ENCODE data around the gene ACTR3. TPM values are rescaled to one million over a fixed set of nuclear protein-coding genes. Genes with fewer than 3 reads are reported as not detected.

ACTR3 gene
- total and polyA plus RNA-seq, 4 donors = 35.5 to 260 (median 184) TPM

DNA sequence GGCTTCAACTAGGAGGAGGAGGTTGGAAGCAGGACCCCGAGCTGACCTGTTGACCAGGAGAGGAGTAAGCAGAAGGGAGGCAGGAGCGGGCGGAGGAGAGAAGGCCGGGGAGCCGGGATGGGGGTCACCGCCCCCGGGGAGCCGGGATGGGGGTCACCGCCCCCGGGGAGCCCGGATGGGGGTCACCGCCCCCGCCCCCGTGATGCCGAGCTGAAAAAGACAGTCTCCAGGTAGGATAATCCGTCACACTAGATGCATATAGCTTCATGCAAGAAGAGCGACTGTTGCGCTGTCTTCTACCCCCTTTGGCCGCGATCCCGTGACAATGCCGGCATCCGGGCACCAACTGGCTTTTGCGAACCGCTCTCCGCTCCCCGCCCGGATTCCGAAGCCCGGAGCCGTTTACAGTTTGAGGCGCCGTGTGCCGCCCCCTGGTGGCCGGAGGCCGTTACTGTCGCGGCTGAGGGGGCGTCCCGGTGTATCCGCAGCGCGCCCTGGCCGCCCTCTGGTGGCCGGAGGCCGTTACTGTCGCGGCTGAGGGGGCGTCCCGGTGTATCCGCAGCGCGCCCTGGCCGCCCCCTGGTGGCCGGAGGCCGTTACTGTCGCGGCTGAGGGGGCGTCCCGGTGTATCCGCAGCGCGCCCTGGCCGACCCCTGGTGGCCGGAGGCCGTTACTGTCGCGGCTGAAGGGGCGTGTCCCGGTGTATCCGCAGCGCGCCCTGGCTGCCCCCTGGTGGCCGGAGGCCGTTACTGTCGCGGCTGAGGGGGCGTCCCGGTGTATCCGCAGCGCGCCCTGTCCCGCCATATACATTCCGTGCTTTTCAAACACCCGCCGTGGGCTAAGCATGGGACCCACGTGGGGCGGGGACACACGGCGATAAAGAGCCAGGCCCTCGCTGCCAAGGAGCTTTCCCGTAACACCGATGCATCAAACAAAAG, 89.6 kb downstream of the ACTR3 start:
- H3K27ac ChIP-seq (ENCODE audit: low read depth in 1 of 2, low read length in 1 of 2) = no peak overlapping the region

DNA sequence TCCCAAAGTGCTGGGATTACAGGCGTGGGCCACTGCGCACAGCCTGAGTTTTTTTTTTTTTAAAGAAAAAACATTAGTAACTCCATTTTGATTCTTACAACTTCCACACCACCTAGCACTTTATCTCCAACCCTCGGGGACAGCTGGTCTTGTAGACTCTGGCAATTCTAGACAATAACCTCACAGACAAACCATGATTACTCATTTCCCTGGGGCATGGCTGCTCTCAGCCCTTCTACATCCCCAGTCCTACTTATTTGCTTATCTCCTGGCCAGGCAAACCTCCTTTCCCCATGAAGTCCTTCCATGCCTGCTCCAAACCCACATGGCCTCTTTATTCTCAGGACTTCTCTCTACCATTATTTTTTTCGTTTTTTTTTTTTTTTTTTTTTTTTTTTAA, 91.1 kb downstream of the ACTR3 start:
- H3K9me3 ChIP-seq (ENCODE audit: control insufficient read depth in 4 of 4, insufficient read depth in 3 of 4, low read length in 3 of 4) = peaks cover 0 to 3% (median 0%) of the 10 kb centered on the region in 4 donors
- H3K4me3 ChIP-seq = no peak overlapping the region
- no peak overlapping the region for H3K27ac ChIP-seq (ENCODE audit: low read depth in 1 of 2, low read length in 1 of 2)
- 79 to 93% methylated on average over 4 of the region's 4 CpGs for WGBS, 2 donors
- no peak for ATAC-seq (ENCODE audit: insufficient read depth, low FRiP score)
- H3K4me1 ChIP-seq (ENCODE audit: control insufficient read depth in 5 of 5, insufficient read depth in 5 of 5, low read length in 5 of 5) = peaks cover 0 to 3% (median 0%) of the 10 kb centered on the region in 5 donors
- H3K27me3 ChIP-seq (ENCODE audit: control insufficient read depth in 3 of 3, insufficient read depth in 3 of 3, low read length in 2 of 3) = no peaks in the 10 kb centered on the region
- no peak for DNase-seq
- TF ChIP-seq, protein P1, sequence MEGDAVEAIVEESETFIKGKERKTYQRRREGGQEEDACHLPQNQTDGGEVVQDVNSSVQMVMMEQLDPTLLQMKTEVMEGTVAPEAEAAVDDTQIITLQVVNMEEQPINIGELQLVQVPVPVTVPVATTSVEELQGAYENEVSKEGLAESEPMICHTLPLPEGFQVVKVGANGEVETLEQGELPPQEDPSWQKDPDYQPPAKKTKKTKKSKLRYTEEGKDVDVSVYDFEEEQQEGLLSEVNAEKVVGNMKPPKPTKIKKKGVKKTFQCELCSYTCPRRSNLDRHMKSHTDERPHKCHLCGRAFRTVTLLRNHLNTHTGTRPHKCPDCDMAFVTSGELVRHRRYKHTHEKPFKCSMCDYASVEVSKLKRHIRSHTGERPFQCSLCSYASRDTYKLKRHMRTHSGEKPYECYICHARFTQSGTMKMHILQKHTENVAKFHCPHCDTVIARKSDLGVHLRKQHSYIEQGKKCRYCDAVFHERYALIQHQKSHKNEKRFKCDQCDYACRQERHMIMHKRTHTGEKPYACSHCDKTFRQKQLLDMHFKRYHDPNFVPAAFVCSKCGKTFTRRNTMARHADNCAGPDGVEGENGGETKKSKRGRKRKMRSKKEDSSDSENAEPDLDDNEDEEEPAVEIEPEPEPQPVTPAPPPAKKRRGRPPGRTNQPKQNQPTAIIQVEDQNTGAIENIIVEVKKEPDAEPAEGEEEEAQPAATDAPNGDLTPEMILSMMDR (IDR thresholded peaks at IDR 0.05; ENCODE audit: control extremely low read depth, extremely low read depth) = no peak
- no peaks in the 10 kb centered on the region for H3K36me3 ChIP-seq (ENCODE audit: control insufficient read depth in 4 of 4, insufficient read depth in 4 of 4, low read length in 4 of 4)
- H3K9ac ChIP-seq (ENCODE audit: insufficient read depth in 1 of 2, low read length in 2 of 2) = no peak overlapping the region

More for the DNA sequence above, 89.6 kb downstream of the ACTR3 start:
- no peak overlapping the region for H3K4me3 ChIP-seq
- peaks cover 0 to 3% (median 0%) of the 10 kb centered on the region in 4 donors for H3K9me3 ChIP-seq (ENCODE audit: control insufficient read depth in 4 of 4, insufficient read depth in 3 of 4, low read length in 3 of 4)
- H3K4me1 ChIP-seq (ENCODE audit: control insufficient read depth in 5 of 5, insufficient read depth in 5 of 5, low read length in 5 of 5) = peaks cover 0 to 3% (median 0%) of the 10 kb centered on the region in 5 donors
- H3K9ac ChIP-seq (ENCODE audit: insufficient read depth in 1 of 2, low read length in 2 of 2) = no peak overlapping the region
- WGBS, 2 donors = 67 to 69% methylated on average over 81 to 93 of the region's 93 CpGs
- no peak for DNase-seq
- ATAC-seq (ENCODE audit: insufficient read depth, low FRiP score) = no peak
- H3K27me3 ChIP-seq (ENCODE audit: control insufficient read depth in 3 of 3, insufficient read depth in 3 of 3, low read length in 2 of 3) = no peaks in the 10 kb centered on the region
- no peaks in the 10 kb centered on the region for H3K36me3 ChIP-seq (ENCODE audit: control insufficient read depth in 4 of 4, insufficient read depth in 4 of 4, low read length in 4 of 4)
- TF ChIP-seq, protein P1 (IDR thresholded peaks at IDR 0.05; ENCODE audit: control extremely low read depth, extremely low read depth) = peak; percentile 4

DNA sequence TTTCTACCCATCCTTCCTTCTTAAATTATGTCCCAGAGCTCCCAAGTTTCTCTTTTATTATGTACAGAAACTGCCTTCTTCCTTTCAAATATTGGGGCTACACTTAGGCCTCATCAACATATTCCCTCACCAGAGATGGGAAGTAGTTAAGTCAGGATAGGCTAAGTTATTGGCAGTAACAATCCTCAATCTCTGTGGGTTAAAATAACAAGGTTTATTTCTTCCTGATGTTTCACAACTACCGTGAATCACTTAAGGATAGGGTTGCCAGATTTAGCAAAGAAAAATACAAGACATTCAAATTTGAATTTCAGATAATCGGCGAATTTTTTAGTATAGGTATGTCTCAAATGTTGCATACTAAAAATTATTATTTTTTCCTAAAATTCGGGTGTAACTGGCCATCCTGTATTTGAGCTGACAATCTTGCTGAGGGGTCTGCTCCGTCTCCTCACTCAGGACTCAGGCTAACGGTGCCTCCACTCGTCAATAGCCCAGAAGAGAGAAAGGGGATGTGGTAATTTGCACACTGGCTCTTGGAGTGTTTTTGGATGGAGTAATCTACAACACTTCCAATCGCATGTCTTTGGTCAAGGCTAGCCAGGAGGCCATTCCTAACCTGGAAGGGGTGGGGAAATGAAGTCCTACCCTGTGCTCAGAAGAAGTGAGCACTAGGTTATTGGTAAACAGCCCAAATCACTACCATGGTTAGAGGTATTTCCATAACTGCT, 91.7 kb downstream of the ACTR3 start:
- DNase-seq (no peak), ATAC-seq (ENCODE audit: insufficient read depth, low FRiP score) (no peak)
- H3K27me3 ChIP-seq (ENCODE audit: control insufficient read depth in 3 of 3, insufficient read depth in 3 of 3, low read length in 2 of 3) = no peaks in the 10 kb centered on the region
- no peaks in the 10 kb centered on the region for H3K36me3 ChIP-seq (ENCODE audit: control insufficient read depth in 4 of 4, insufficient read depth in 4 of 4, low read length in 4 of 4)
- 91 to 93% methylated on average over 8 of the region's 8 CpGs for WGBS, 2 donors
- no peak overlapping the region for H3K4me3 ChIP-seq
- peaks cover 0 to 3% (median 0%) of the 10 kb centered on the region in 4 donors for H3K9me3 ChIP-seq (ENCODE audit: control insufficient read depth in 4 of 4, insufficient read depth in 3 of 4, low read length in 3 of 4)
- no peak overlapping the region for H3K27ac ChIP-seq (ENCODE audit: low read depth in 1 of 2, low read length in 1 of 2)
- H3K9ac ChIP-seq (ENCODE audit: insufficient read depth in 1 of 2, low read length in 2 of 2) = no peak overlapping the region
- H3K4me1 ChIP-seq (ENCODE audit: control insufficient read depth in 5 of 5, insufficient read depth in 5 of 5, low read length in 5 of 5) = peaks cover 0 to 3% (median 0%) of the 10 kb centered on the region in 5 donors
- TF ChIP-seq, protein P1 (IDR thresholded peaks at IDR 0.05; ENCODE audit: control extremely low read depth, extremely low read depth) = no peak

Data from lung (tissue), 12 donors.